Mammary epithelial cell (primary cell): ENCODE results near the gene CDKN1A.

Source experiments
- EZH2 ChIP-seq: IDR thresholded peaks from 2 replicates; pipeline ENCODE4 v1.6.1; 2012; ENCODE audit warnings: low read length, inconsistent platforms, borderline replicate concordance
- TF ChIP-seq, protein P1 (sequence below), 2 donors: IDR thresholded peaks in 1 of 2; conservative IDR thresholded peaks in 1 of 2; 2 replicates each; pipeline ENCODE4 v1.5.1; 2011 to 2012; ENCODE audit warnings: inconsistent platforms in 2 of 2, low read length in 2 of 2, mild to moderate bottlenecking in 2 of 2, control low read depth in 1 of 2, low read depth in 1 of 2; ENCODE audit not compliant: insufficient read depth in 1 of 2; ENCODE audit errors: extremely low read depth in 1 of 2

DNA sequence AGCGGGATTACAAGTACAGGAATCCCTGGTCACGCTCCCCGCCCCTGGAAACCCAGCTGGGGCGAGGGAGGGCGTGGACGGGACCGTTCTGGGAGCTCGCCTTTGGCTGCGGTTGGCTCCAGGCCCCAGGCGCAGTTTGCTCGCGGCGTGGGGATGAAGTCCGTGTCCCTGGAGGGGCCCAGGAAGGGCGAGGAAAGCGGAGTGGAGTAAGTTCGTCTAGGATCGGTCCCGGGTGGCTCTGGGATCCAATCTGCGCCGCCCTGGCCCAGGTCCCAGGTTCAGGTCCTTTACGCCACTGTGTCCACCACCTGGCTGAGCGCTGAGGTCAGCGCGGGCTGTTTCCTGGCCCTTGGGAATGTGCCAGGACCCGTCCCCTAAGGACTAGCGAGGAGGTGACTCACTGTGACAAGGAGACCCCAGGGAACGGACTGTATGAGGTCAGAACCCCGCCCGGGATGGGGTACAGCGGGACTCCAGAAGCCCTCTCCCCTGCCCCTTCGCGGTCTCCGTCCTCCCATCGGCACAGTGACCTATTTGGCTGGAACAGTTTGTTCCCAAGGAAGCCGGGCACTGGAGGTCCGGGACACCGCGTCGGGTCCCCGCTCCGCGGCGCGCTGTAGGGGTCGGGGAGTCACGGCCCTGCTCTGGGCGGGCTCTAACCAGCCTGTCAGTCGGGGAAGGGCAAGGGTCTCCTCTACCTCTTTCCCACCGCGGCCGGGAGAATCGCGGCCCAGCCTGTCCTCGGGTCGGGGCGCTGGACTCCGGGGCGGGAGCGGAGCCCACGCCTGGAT, 724 bp downstream of the CDKN1A start:
- TF ChIP-seq, protein P1, sequence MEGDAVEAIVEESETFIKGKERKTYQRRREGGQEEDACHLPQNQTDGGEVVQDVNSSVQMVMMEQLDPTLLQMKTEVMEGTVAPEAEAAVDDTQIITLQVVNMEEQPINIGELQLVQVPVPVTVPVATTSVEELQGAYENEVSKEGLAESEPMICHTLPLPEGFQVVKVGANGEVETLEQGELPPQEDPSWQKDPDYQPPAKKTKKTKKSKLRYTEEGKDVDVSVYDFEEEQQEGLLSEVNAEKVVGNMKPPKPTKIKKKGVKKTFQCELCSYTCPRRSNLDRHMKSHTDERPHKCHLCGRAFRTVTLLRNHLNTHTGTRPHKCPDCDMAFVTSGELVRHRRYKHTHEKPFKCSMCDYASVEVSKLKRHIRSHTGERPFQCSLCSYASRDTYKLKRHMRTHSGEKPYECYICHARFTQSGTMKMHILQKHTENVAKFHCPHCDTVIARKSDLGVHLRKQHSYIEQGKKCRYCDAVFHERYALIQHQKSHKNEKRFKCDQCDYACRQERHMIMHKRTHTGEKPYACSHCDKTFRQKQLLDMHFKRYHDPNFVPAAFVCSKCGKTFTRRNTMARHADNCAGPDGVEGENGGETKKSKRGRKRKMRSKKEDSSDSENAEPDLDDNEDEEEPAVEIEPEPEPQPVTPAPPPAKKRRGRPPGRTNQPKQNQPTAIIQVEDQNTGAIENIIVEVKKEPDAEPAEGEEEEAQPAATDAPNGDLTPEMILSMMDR (conservative IDR thresholded peaks at IDR 0.05 in 1 of 2, IDR thresholded peaks at IDR 0.05 in 1 of 2; ENCODE audit: extremely low read depth in 1 of 2, insufficient read depth in 1 of 2, low read depth in 1 of 2, low read length in 2 of 2) = no peak
- TF ChIP-seq EZH2 = no peak
